ENCODE data around the gene RABGGTA.

RABGGTA gene

DNA sequence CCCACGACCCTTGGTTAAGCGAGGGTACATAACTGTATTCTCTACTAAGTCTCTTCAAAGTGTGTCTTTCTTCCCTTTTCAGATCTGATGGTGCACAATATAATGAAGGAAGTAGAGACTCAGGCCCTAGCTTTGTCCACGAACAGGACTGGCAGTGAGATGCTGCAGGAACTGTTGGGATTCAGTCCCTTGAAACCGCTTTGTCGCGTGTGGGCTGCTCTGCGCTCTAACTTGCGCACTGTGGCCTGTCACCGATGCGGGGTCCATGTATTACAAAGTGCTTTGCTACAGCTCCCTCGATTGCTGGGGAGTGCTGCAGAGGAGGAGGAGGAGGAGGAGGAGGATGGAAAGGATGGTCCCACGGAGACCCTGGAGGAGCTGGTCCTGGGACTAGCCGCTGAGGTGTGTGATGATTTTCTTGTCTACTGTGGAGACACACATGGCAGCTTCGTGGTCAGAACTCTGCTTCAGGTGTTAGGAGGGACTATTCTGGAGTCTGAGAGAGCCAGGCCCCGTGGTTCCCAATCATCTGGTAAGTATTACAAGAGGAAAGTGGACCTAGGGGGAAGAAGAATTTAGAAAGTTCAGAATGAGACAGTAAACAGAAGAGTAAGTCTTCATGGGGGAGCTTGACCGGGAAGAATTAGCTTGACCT lies 29.1 kb upstream of the RABGGTA start:
- no peak for DNase-seq

GRCh38 chr14:24299255-24300191 lies 28.1 kb upstream of the RABGGTA start, which contains the start of the genes DHRS1 and NOP9:
Gene DHRS1, minus strand, starts transcription at chr14:24299780. Its CDS starts 674 bp downstream, at chr14:24299106.
Gene NOP9, plus strand, starts transcription at chr14:24299850. Its CDS starts 105 bp downstream, at chr14:24299955.
- peak; percentile 85 for DNase-seq

DNA sequence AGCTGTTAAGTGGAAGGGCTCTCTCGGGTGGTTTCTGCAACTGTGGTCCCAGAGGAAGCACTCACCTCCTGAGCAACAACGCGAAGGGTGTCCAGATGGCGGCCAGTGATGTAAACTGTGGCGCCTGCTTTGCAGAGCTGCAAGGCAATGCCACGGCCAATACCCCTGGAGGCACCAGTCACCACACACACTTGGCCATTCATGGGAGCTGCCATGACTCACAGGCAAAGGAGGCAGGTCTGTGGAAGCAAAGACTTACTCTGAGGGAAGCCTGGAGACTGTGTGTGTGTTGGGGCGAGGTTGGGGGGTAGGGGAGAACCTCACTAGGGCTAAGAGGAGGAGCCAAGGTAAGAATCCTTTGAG lies 27.5 kb upstream of the RABGGTA start:
- DNase-seq, result no peak

DNA sequence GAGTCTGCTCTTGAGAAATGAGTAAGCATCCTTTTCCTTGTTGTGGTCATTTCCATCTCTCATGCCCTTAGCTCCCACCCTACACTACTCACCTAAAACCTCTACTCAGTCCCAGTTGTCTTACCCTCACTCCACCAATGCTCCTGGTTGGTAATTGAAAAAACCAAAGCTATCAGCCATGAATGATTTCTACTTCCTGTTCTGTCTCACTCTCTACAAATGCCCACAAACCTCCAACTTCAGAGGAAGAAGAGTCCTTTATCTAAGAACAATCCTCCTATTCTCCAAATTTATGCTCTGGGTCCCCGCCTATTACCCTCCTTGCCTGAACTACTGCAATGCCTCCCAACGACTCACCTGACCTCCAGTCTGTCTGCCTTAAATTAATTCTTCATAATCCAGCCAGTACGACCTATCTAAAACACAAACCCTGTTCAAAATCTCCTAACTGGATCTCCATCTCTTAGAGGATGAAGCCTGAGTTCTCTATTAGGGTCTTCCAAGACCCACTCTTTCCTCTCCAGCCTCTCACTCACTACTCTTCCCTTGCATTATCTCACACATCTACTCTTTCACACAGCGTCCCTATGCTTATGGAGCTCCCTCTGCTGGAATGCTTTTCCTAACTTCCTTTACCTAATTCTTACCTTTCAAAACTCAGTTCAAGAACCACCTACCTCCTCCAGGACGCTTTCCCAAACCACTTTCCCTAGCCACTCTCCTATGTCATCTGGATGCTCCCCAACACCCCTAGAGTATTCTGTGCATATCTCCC lies 26.0 kb upstream of the RABGGTA start:
- no peak for DNase-seq

GRCh38 chr14:24296341-24297157 lies 25.2 kb upstream of the RABGGTA start:
- DNase-seq, result peak; percentile 47

DNA sequence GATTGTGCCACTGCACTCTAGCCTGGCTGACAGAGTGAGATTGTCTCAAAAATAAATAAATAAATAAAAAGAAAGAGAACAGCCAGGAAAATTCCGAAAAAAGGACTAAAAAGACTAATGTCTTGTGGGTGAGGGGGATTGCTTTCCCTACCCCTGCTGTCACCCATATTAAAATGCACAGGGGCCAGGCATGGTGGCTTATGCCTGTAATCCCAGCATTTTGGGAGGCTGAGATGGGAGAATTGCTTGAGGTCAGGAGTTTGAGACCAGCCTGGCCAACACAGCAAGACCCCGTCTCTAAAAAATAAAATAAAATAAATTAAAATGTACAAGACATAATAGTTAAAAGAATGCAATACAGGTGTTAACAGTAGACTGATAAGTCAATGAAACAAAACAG lies 22.1 kb upstream of the RABGGTA start:
- no peak for DNase-seq

DNA sequence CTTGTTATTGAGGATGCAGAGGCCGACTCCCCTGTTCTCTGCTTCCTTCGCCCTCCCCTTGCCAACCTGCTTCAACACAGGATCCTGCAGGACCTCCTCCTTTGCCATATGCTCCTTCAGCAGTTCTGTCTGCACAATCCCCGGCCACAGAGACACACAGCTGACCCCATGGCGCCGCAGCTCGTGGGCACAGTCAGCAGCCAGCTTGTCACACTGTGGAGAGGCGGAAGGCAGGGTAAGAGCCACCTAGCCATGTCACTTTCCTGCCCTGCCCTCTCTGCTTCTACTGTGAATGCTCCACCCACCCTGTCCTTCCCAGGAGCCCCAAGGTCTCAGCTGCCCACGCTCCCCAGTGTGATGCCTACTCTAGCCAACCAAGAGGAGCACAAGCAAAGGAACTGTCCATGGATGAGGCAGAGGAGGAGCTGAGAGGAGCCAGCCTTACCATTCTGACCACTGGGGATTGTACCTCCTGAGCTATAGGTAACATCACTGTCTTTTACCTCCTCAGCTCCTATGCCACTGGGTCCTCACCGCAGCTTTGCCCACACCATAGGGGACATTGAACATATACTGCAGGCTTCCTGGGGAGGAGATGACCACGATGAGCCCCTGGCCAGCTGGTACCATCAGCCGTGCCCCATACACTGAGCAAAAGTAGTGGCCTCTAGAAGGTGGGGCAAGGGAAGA lies 20.9 kb upstream of the RABGGTA start:
- DNase-seq, result no peak

DNA sequence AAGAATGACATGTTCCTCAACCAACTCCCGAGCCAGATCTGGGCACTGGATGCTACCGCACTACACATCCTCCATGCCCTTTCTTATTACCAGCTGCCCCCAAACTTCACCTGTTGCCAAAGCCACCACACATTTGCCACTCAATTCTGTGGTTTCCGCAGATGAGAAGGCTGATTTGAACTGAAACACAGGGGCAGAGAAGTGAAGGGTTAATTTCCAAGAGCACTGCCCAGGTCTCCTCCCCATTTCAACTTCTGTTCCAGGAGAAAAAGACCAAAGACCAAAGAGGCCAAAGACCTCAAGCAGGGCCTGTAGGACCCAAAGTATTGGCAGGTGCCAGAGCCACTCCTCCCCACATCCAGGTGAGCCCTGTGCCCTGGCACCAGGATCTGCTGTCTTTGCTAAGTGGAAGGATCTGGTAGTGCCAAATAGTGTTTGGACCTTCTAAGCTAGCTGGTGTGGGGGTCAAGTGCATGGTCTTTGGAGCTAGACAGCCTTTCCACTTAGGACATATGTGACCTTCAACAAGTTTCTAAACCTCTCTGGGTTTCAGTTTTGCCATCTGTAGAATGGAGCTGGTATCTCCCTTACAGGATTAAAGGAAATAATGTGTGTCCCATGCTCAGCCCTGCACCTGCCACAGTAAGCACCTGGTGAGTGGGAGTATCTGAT lies 20.2 kb upstream of the RABGGTA start:
- no peak for DNase-seq

DNA sequence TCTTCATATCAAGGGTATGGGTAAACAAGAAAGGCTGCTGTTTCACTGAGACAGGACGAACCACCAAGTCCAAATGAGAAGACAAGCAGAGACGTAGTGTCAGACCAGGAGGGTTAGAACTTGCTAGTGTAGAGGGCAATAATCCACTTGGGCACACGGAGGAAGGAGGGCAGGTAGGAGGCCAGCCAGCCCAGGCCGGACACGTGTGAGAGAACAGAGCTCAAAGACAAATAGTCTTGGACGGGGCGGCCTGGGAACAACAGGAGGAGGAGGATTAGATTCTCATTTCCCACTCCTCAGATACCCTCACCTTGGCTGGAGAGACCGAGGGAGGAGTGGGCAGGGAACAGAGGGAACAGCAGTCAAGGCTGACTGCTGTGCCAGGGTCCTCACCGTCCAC lies 19.3 kb upstream of the RABGGTA start:
- DNase-seq, result no peak

DNA sequence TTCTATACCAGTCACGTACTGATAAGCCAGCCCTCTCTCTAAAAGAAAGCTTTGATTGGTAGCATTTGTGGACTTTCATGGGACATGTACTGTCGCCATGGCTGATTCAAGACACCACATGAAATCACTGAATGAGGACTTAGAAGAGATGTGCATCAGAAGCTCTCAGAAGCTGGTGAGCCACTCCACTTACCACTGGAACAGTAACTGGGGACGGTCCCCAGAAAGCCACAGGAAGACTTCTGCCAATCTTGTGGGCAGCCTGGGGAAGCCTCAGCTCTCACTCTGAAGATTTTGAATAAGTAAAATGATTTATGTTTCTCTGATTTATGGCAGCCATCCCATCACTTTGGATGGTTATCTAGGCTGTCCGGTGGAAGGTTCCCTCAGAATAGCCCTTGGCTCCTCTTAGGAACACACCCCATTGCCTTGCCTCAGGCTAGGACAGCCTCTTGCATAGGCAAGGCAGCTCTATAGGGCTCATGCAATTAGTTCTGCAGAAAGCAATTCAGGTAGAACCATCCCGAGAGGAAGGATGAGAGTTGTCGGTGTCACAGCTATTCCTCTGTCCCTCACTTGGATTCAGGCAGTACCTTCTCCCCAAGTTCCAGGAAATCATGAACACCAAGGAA lies 18.4 kb upstream of the RABGGTA start:
- no peak for DNase-seq

GRCh38 chr14:24286996-24287395 lies 15.6 kb upstream of the RABGGTA start:
- DNase-seq, result no peak

GRCh38 chr14:24285351-24285750 lies 14.0 kb upstream of the RABGGTA start:
- DNase-seq, result no peak

GRCh38 chr14:24284501-24285035 lies 13.2 kb upstream of the RABGGTA start:
- DNase-seq, result no peak

DNA sequence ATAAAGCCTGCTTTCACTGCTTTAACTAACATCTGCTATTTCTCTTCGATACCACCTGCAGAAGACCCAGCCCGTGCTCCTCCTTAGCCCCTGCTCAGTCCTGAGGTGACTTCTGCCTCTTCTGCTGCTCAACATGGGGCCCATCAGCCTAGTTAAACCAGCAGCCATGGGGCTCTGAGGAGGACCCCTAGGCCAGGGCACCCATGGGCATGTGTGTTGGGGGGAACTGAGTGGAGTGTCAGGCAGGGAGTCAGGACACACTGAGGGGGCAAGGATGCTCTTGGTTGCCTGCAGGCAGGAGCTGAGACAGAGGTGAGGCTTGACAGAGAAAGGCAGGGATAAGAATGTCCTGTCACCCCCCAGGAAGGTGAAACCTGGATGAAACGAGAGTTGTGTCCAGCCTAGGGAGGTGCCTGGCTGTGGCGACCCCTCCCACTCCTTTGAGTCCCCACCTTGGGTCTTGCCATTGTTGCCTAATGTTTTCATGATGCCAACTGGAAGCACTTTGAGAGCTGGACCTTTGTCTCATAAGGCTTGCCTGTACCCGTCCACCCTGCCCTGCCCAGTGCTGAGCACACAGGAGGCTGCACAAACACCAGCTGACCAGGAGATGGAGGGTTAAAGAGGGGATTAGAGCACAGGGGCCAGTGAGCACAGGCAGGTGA lies 12.5 kb upstream of the RABGGTA start:
- no peak for DNase-seq

DNA sequence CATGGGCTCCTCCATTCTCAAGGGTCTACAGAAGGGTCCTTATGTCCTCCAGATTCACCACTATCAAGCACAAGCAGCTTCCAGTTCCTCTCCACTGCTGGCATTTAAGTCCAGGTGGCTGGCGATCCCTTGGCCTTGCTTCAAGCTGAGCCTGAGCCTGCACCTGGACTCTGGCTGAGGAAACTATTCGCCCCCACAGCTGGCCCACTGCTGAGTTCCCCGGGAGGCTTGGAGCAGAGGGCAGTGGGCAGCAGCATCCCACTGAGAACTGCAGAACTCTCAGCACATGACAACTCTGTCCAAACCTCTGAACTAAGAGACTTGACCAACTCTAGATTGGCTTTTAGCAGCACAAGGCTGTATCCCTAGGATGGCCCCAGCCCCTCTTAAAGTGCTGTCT lies 11.3 kb upstream of the RABGGTA start:
- no peak for DNase-seq

GRCh38 chr14:24281636-24282035 lies 10.2 kb upstream of the RABGGTA start:
- DNase-seq, result no peak

GRCh38 chr14:24280797-24281460 lies 9.5 kb upstream of the RABGGTA start:
- DNase-seq, result no peak

DNA sequence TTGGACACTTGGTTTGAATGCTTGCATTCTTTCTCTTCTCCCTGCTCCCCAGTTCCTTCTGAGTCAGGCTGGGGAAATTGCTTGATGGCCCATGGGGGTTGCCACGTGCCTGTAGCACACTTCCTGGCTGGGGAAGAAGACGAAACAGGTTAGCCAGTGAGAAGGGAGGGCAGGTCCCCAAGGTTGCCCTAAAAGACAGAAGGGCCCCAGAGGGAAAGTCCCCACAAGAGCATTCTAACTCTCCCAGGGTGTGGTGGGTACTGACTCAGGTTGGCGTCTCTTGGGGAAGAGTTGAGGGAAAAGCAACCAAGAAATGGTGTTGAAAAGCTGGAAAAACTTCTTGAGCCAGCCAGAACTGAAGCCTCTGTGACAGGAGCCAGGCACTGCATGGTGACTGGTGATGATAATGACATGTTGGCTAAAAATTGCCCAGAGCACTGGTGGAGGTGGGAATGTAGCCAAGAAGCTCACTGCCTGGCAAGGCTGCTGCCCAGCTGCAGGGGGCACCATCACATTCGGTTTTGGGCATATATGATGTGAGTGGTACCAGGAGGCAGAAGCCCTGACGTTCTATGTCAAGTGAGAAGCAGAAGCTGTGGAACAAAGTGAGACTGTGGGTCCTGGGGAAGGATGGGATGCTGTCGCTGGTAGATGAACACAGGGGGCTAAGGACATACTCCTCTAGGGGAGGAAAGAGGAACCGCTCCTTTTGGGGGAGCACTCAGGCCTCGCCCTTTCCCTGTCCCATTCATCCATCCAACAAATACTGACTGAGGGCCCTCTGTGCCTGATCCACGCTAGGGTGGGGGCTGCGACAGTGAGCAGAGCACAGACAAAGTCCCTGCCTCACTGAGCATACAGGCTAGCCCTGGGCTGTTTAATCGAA lies 8.1 kb upstream of the RABGGTA start:
- DNase-seq, result no peak

All from NCI-H1092 (cell line).